Lower leg skin (tissue), 3 donors: ENCODE data around the gene SPTBN4.

Experiments
- POLR2A ChIP-seq, 2 donors: fragments of 450-650 bp; IDR thresholded peaks; one replicate each; pipeline ENCODE4 v1.6.1; 2016 to 2017; ENCODE audit warnings: antibody characterized with exemption in 2 of 2, mild to moderate bottlenecking in 1 of 2, moderate library complexity in 1 of 2
- TF ChIP-seq, protein P1 (sequence below), 3 donors: fragments of 450-650 bp; IDR thresholded peaks; one replicate each; pipeline ENCODE4 v1.5.1; 2016; ENCODE audit warnings: antibody characterized with exemption in 3 of 3, mild to moderate bottlenecking in 3 of 3, moderate library complexity in 2 of 3

DNA sequence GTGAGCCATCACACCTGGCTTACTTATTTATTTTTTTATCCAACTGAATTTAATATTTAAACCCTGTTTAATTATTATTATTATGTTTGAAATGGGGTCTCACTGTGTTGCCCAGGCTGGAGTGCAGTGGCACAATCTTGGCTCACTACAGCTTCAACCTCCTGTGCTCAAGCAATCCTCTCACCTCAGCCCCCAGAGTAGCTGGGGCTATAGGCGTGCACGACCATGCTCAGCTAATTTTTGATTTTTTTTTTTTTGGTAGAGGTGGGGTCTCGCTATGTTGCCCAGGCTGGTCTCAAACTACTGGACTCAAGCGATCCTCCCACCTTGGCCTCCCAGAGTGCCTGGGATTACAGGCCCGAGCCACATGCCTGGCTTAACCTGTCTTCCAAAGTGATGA, 32.5 kb downstream of the SPTBN4 start:
- TF ChIP-seq, protein P1, sequence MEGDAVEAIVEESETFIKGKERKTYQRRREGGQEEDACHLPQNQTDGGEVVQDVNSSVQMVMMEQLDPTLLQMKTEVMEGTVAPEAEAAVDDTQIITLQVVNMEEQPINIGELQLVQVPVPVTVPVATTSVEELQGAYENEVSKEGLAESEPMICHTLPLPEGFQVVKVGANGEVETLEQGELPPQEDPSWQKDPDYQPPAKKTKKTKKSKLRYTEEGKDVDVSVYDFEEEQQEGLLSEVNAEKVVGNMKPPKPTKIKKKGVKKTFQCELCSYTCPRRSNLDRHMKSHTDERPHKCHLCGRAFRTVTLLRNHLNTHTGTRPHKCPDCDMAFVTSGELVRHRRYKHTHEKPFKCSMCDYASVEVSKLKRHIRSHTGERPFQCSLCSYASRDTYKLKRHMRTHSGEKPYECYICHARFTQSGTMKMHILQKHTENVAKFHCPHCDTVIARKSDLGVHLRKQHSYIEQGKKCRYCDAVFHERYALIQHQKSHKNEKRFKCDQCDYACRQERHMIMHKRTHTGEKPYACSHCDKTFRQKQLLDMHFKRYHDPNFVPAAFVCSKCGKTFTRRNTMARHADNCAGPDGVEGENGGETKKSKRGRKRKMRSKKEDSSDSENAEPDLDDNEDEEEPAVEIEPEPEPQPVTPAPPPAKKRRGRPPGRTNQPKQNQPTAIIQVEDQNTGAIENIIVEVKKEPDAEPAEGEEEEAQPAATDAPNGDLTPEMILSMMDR (IDR thresholded peaks at IDR 0.05), result no peak
- no peak for TF ChIP-seq POLR2A (IDR thresholded peaks at IDR 0.05)
